ENCODE measurements around the gene CDH16. TPM values are rescaled to one million over a fixed set of nuclear protein-coding genes. Genes with fewer than 3 reads are reported as not detected.

CDH16 gene
- total RNA-seq, 1 donor from 2014 or later, result 0.33 TPM

- Histone ChIP-seq H3K27me3 (ENCODE audit: control insufficient read depth, insufficient read depth, low read length) (peaks cover 17% of the 10 kb centered on the region), H3K4me3 (ENCODE audit: low read depth, low read length) (no peak overlapping the region), H3K36me3 (ENCODE audit: control insufficient read depth, insufficient read depth, low read length) (no peaks in the 10 kb centered on the region)
- no peak for TF ChIP-seq CTCF (IDR thresholded peaks at IDR 0.05; ENCODE audit: insufficient read depth, low read length, poor library complexity, severe bottlenecking)
- no peak for DNase-seq (ENCODE audit: low read depth)
Observed at GRCh38 chr16:66952430-66953110, 33.9 kb upstream of the CDH16 start.

DNA sequence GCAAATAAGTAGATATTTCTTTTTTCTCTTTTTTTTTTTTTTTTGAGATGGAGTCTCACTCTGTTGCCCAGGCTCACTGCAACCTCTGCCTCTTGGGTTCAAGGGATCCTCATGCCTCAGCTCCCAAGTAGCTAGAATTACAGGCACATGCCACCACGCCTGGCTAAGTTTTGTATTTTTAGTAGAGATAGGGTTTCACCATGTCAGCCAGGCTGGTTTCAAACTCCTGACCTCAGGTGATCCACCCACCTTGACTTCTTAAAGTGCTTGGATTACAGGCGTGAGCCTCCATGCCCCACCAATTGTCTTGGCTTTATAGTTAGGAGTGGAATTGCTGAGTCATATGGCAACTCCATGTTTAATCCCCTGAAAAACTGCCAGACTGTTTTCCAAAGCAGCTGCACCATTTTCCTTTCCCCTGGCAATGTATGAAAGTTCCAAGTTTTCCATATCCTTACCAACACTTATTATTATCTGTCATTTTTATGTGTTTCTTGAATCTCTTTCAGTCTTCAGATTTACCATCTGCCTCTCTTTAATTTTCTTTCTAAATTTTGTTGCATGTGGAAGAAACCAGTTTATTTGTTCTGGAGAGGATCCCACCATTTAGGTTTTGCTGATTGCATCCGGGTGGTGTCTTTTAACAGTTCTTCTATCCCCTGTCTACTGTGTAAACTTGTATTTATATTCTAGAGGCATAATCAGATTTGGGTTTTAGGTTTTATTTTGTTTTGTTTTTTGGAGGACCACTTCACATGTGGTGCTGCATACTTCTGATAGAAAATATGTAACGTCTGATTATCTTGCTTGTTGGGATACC lies 32.5 kb upstream of the CDH16 start:
- H3K4me3 ChIP-seq (ENCODE audit: low read depth, low read length), result no peak overlapping the region
- no peak for TF ChIP-seq CTCF (IDR thresholded peaks at IDR 0.05; ENCODE audit: insufficient read depth, low read length, poor library complexity, severe bottlenecking)
- peaks cover 17% of the 10 kb centered on the region for H3K27me3 ChIP-seq (ENCODE audit: control insufficient read depth, insufficient read depth, low read length)
- DNase-seq (ENCODE audit: low read depth), result no peak
- H3K36me3 ChIP-seq (ENCODE audit: control insufficient read depth, insufficient read depth, low read length), result no peaks in the 10 kb centered on the region

DNA sequence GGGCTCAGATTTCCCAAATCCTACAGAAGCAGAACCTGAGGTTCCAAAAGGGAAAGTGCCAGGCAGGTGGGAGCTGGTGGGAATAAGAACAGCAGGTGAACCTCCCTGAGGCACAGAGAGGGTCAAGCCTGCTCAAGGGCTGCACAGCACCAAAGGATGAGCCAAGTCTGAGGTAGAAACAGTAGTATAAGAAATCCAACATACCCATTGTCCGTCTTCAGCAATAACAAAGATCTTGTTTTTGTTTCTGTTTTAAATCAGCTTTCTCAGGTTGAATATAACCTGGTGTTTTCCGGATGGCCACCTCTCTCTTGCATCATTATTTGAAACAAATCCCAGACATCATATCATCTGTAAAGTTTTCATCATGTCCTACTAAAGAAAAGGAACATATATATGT lies 31.8 kb upstream of the CDH16 start:
- H3K27me3 ChIP-seq (ENCODE audit: control insufficient read depth, insufficient read depth, low read length), result peaks cover 17% of the 10 kb centered on the region
- H3K4me3 ChIP-seq (ENCODE audit: low read depth, low read length), result no peak overlapping the region
- no peak for DNase-seq (ENCODE audit: low read depth)
- no peak for TF ChIP-seq CTCF (IDR thresholded peaks at IDR 0.05; ENCODE audit: insufficient read depth, low read length, poor library complexity, severe bottlenecking)
- no peaks in the 10 kb centered on the region for H3K36me3 ChIP-seq (ENCODE audit: control insufficient read depth, insufficient read depth, low read length)

DNA sequence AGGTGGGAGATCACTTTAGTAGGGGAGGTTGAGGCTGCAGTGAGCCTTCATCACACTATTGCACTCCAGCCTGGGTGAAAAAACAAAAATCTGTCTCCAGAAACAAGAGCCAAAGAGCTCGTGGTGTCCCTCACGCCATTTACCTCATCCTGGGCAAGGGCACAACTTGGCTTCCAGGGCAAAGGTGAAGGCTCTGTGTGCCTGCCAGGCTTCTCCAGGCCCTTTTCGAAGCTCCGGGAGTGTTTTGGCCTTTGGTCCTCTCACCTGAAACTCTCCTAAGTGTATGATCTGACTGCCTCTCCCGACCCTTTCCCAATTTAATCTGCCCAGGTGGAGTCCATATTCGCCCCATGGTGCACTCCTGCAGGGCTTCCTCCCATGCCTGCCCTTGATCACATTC lies 30.8 kb upstream of the CDH16 start:
- Histone ChIP-seq H3K36me3 (ENCODE audit: control insufficient read depth, insufficient read depth, low read length) (no peaks in the 10 kb centered on the region), H3K27me3 (ENCODE audit: control insufficient read depth, insufficient read depth, low read length) (peaks cover 17% of the 10 kb centered on the region), H3K4me3 (ENCODE audit: low read depth, low read length) (no peak overlapping the region)
- TF ChIP-seq CTCF (IDR thresholded peaks at IDR 0.05; ENCODE audit: insufficient read depth, low read length, poor library complexity, severe bottlenecking), result no peak
- no peak for DNase-seq (ENCODE audit: low read depth)

- Histone ChIP-seq H3K36me3 (ENCODE audit: control insufficient read depth, insufficient read depth, low read length) (no peaks in the 10 kb centered on the region), H3K27me3 (ENCODE audit: control insufficient read depth, insufficient read depth, low read length) (peaks cover 17% of the 10 kb centered on the region), H3K4me3 (ENCODE audit: low read depth, low read length) (no peak overlapping the region)
- no peak for DNase-seq (ENCODE audit: low read depth)
- TF ChIP-seq CTCF (IDR thresholded peaks at IDR 0.05; ENCODE audit: insufficient read depth, low read length, poor library complexity, severe bottlenecking), result no peak
Observed at GRCh38 chr16:66948837-66949225, 30.1 kb upstream of the CDH16 start.
